IMR-90 (cell line): Measurements from ENCODE around the gene GMEB2. TPM values are rescaled to one million over a fixed set of nuclear protein-coding genes. Genes with fewer than 3 reads are reported as not detected.

ENCODE experiments used
- ATAC-seq: fragments of 200-7000 bp; cut with Tn5 transposase; 2 replicates; pipeline ENCODE4 v1.9.1; 2020; ENCODE audit warnings: low read depth, mild to moderate bottlenecking, moderate library complexity
- BruUV-seq: library from RNA; stranded (reverse); fragments of 400-500 nt; replicated peaks from 2 replicates; lab custom pipeline; 2021; lab: Mats Ljungman, UMichigan
- CTCF ChIA-PET: fragments of 300-600 bp; formaldehyde crosslinking; extraction: SDS; loops from one replicate; lab custom pipeline; 2021; ENCODE audit warnings: antibody characterized with exemption; lab: Yijun Ruan, JAX
- POLR2A ChIA-PET: fragments of 300-600 bp; sonication (Branson Sonifier 250); formaldehyde crosslinking; loops from one replicate; lab custom pipeline; 2022; ENCODE audit warnings: antibody characterized with exemption; ENCODE audit not compliant: unreplicated experiment; lab: Charles Lee
- DNase-seq: peaks from one replicate; pipeline ENCODE4 v3.0.0; 2013
- H2AFZ ChIP-seq: replicated peaks from 2 replicates; pipeline ENCODE3; 2013; ENCODE audit warnings: low read length, mild to moderate bottlenecking; ENCODE audit not compliant: poor library complexity
- H2AK5ac ChIP-seq: 2 replicates; pipeline ENCODE4 v1.6.1; 2013; ENCODE audit warnings: low read depth, low read length, inconsistent platforms
- H2AK9ac ChIP-seq: replicated peaks from 2 replicates; pipeline ENCODE3; 2013; ENCODE audit warnings: mild to moderate bottlenecking, low read depth, low read length, moderate library complexity; ENCODE audit not compliant: poor library complexity
- H2BK120ac ChIP-seq: 2 replicates; pipeline ENCODE4 v1.6.1; 2013; ENCODE audit warnings: low read depth, low read length, inconsistent platforms
- H2BK15ac ChIP-seq: 3 replicates; pipeline ENCODE4 v1.6.1; 2013; ENCODE audit warnings: low read depth, low read length, inconsistent platforms
- H2BK20ac ChIP-seq: 2 replicates; pipeline ENCODE4 v1.6.1; 2013; ENCODE audit warnings: low read depth, mild to moderate bottlenecking, inconsistent platforms, low read length, moderate library complexity
- H2BK5ac ChIP-seq: 2 replicates; pipeline ENCODE4 v1.6.1; 2013; ENCODE audit warnings: mild to moderate bottlenecking, low read depth, low read length, inconsistent platforms; ENCODE audit not compliant: poor library complexity, severe bottlenecking
- H3K14ac ChIP-seq: replicated peaks from 2 replicates; pipeline ENCODE4 v1.6.1; 2013; ENCODE audit warnings: low read depth, low read length, inconsistent platforms
- H3K18ac ChIP-seq: 2 replicates; pipeline ENCODE4 v1.6.1; 2013; ENCODE audit warnings: low read depth, low read length, control low read depth
- H3K23ac ChIP-seq: 2 replicates; pipeline ENCODE4 v1.6.1; 2013; ENCODE audit warnings: low read depth, low read length, inconsistent platforms
- H3K27ac ChIP-seq: 2 replicates; pipeline ENCODE4 v1.5.1; 2013; ENCODE audit warnings: mild to moderate bottlenecking, control low read depth, low read length; ENCODE audit not compliant: insufficient read depth
- H3K27me3 ChIP-seq: 2 replicates; pipeline ENCODE4 v1.6.1; 2013; ENCODE audit warnings: low read length; ENCODE audit not compliant: control insufficient read depth, insufficient read depth
- H3K36me3 ChIP-seq: 2 replicates; pipeline ENCODE4 v1.6.1; 2013; ENCODE audit warnings: low read length, mixed read lengths; ENCODE audit not compliant: control insufficient read depth, insufficient read depth
- H3K4ac ChIP-seq: 2 replicates; pipeline ENCODE4 v1.6.1; 2013; ENCODE audit warnings: low read depth, low read length, inconsistent platforms
- H3K4me1 ChIP-seq: 2 replicates; pipeline ENCODE4 v1.6.1; 2013; ENCODE audit warnings: low read length, mixed read lengths; ENCODE audit not compliant: control insufficient read depth, insufficient read depth
- H3K4me2 ChIP-seq: 2 replicates; pipeline ENCODE4 v1.6.1; 2013; ENCODE audit warnings: low read depth, mild to moderate bottlenecking, control low read depth, low read length, moderate library complexity
- H3K4me3 ChIP-seq: 2 replicates; pipeline ENCODE4 v1.5.1; 2013; ENCODE audit warnings: low read depth, mild to moderate bottlenecking, control low read depth, low read length, moderate library complexity; ENCODE audit not compliant: insufficient read depth
- H3K56ac ChIP-seq: 2 replicates; pipeline ENCODE4 v1.6.1; 2013; ENCODE audit warnings: low read length, inconsistent platforms; ENCODE audit not compliant: insufficient read depth; ENCODE audit errors: extremely low read depth
- H3K79me1 ChIP-seq, 2 experiments: 2 replicates each; pipeline ENCODE4 v1.6.1; 2013; ENCODE audit warnings: low read length in 2 of 2, inconsistent platforms in 1 of 2, low read depth in 1 of 2
- H3K9ac ChIP-seq: 2 replicates; pipeline ENCODE4 v1.6.1; 2013; ENCODE audit warnings: low read depth, low read length, control low read depth
- H3K9me1 ChIP-seq: 2 replicates; pipeline ENCODE4 v1.6.1; 2013; ENCODE audit warnings: low read length, inconsistent platforms; ENCODE audit not compliant: insufficient read depth
- H3K9me3 ChIP-seq: 2 replicates; pipeline ENCODE4 v1.6.1; 2013; ENCODE audit warnings: low read length; ENCODE audit not compliant: control insufficient read depth, insufficient read depth
- H4K20me1 ChIP-seq: 2 replicates; pipeline ENCODE4 v1.6.1; 2013; ENCODE audit warnings: low read length, inconsistent platforms; ENCODE audit not compliant: insufficient read depth
- H4K5ac ChIP-seq: 2 replicates; pipeline ENCODE4 v1.6.1; 2013; ENCODE audit warnings: mild to moderate bottlenecking, low read depth, low read length, control low read depth
- H4K8ac ChIP-seq, 2 experiments: 2 replicates each; pipeline ENCODE4 v1.6.1; 2013; ENCODE audit warnings: low read depth in 2 of 2, low read length in 2 of 2, control low read depth in 1 of 2, inconsistent platforms in 1 of 2
- H4K91ac ChIP-seq: 2 replicates; pipeline ENCODE4 v1.6.1; 2013; ENCODE audit warnings: low read depth, low read length, inconsistent platforms; ENCODE audit not compliant: insufficient read depth
- BHLHE40 ChIP-seq: fragments of 150-350 bp; IDR thresholded peaks from 2 replicates; pipeline ENCODE4 v1.6.1; 2016; ENCODE audit warnings: mild to moderate bottlenecking, low read depth, low read length
- CEBPB ChIP-seq: IDR thresholded peaks from 2 replicates; pipeline ENCODE4 v1.6.1; 2012; ENCODE audit warnings: low read depth, low read length, improper control_type of control experiment
- CHD1 ChIP-seq: IDR thresholded peaks from 2 replicates; pipeline ENCODE4 v1.6.1; 2012; ENCODE audit warnings: low read depth, low read length, improper control_type of control experiment
- ELK1 ChIP-seq: fragments of 150-350 bp; IDR thresholded peaks from 2 replicates; pipeline ENCODE4 v1.6.1; 2016; ENCODE audit warnings: low read depth, mild to moderate bottlenecking, low read length, moderate library complexity, borderline replicate concordance
- FOS ChIP-seq: fragments of 150-350 bp; IDR thresholded peaks from 2 replicates; pipeline ENCODE4 v1.6.1; 2016; ENCODE audit warnings: low read depth, low read length
- MAZ ChIP-seq: IDR thresholded peaks from 2 replicates; pipeline ENCODE4 v1.6.1; 2012; ENCODE audit warnings: low read depth, mild to moderate bottlenecking, low read length, improper control_type of control experiment, moderate library complexity, borderline replicate concordance
- MXI1 ChIP-seq: IDR thresholded peaks from 2 replicates; pipeline ENCODE4 v1.6.1; 2012; ENCODE audit warnings: low read depth, mild to moderate bottlenecking, low read length, moderate library complexity, borderline replicate concordance
- NFE2L2 ChIP-seq: fragments of 150-350 bp; IDR thresholded peaks from 2 replicates; pipeline ENCODE4 v1.6.1; 2016; ENCODE audit warnings: low read depth, mild to moderate bottlenecking, low read length
- RAD21 ChIP-seq: IDR thresholded peaks from 2 replicates; pipeline ENCODE4 v1.6.1; 2012; ENCODE audit warnings: low read length, improper control_type of control experiment
- RFX5 ChIP-seq: IDR thresholded peaks from 2 replicates; pipeline ENCODE4 v1.8.0; 2012; ENCODE audit warnings: low read depth, mild to moderate bottlenecking, low read length, moderate library complexity
- SMC3 ChIP-seq: fragments of 150-350 bp; IDR thresholded peaks from 2 replicates; pipeline ENCODE4 v1.6.1; 2016; ENCODE audit warnings: low read depth, mild to moderate bottlenecking, antibody characterized with exemption, low read length, moderate library complexity
- WGBS, 2 experiments: methylation state at CpG; one replicate each; pipeline versions ENCODE4 v1.1.5 to v1.1.7; 2013; ENCODE audit warnings: missing lambda C conversion rate in 2 of 2; ENCODE audit not compliant: insufficient read length in 1 of 2; ENCODE audit errors: extremely low coverage in 2 of 2; 5-methylcytosine and 5-hydroxymethylcytosine counted together
- dilution Hi-C: fragments of 300-500 bp; cut with HindIII; formaldehyde crosslinking; loops from one replicate; pipeline ENCODE4 v1.14.3; 2018; ENCODE audit warnings: low sequenced_read_pairs; ENCODE audit not compliant: unreplicated experiment
- in situ Hi-C: fragments of 300-500 bp; cut with MboI; formaldehyde crosslinking; loops from 3 replicates; pipeline ENCODE4 v1.14.3; 2019; ENCODE audit warnings: low sequenced_read_pairs, inconsistent platforms, mixed read lengths
- intact Hi-C: fragments of 100-400 bp; cut with micrococcal nuclease; formaldehyde crosslinking; loops from 2 replicates; pipeline ENCODE4 v1.10.0; 2022
- polyA plus RNA-seq, 3 experiments: library from polyadenylated mRNA; depleted of rRNA; stranded (reverse); fragments of >200 nt; gene quantifications; 2 replicates each; pipeline ENCODE4 v1.2.3, GENCODE V29; 2012; ENCODE audit warnings: low replicate concordance in 1 of 3
- total RNA-seq: library from RNA; depleted of rRNA; stranded (reverse); fragments of >200 nt; gene quantifications from 2 replicates; pipeline ENCODE4 v1.2.3, GENCODE V29; 2012
- TF ChIP-seq, protein P1 (sequence below): conservative IDR thresholded peaks from 2 replicates; pipeline ENCODE4 v1.5.1; 2012; ENCODE audit warnings: mild to moderate bottlenecking, low read depth, low read length, improper control_type of control experiment

GMEB2 gene
- total and polyA plus RNA-seq, 2 of the 4 experiments (the other 2 are of a cell fraction): 5.0 to 10.0 TPM

DNA sequence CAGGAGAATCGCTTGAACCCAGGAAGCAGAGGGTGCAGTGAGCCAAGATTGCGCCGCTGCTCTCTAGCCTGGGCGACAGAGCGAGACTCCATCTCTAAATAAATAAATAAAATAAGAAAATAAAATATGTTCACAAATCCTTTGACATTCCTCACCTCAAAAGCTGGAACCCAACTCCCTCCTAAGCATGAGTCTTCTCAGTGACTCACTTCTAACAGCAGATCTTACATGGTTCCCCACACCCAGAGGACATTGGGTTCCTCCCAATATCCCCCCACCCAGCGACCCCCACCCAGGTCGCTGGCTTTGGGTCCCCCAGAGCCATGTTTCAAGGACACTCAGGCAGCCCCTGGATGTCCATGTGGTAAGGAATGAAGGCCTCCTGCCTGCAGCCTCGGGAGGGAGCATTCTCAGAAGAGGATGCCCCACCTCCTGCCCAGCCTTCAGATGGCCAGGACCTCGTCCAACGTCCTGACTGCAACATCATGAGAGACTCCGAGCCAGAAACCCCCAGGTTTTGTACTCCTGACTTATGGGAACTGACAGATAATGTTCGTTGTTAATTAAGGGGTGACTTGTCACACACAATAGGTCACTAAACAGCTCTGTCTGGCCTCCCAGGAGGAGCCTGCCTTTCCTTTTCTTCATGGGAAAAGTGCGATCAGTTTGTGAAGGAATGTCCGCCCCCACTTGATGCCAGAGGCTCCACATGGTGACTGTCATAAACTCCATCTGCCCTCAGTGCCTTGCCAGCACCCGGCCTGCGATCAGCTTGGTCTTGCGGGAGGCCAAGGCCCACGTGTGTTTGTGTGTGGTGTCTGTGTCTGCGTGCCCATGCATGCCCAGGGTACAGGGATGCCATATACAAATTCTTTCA, 10.1 kb upstream of the GMEB2 start:
- ChIA-PET CTCF (no interaction called here), POLR2A (no interaction called here)
- no peak overlapping the region for H2BK5ac ChIP-seq
- H4K20me1 ChIP-seq: no peaks in the 10 kb centered on the region
- intact Hi-C loops: no loop called here
- H3K9ac ChIP-seq: no peak overlapping the region
- no TSS peak for BruUV-seq
- no peak overlapping the region for H2BK20ac ChIP-seq
- ATAC-seq (no peak), DNase-seq (peak; percentile 26)
- H3K27me3 ChIP-seq: no peaks in the 10 kb centered on the region
- dilution Hi-C loops: no loop called here
- H2AK5ac ChIP-seq: no peak overlapping the region
- H3K4me1 ChIP-seq: peaks cover 2% of the 10 kb centered on the region; the same call in 1 of the 2 replicates
- in situ Hi-C loops: no loop called here
- H2AFZ ChIP-seq: peak overlapping the region; percentile 84
- H2AK9ac ChIP-seq: no peak overlapping the region
- no peak overlapping the region for H3K27ac ChIP-seq
- no peak overlapping the region for H2BK15ac ChIP-seq
- H3K4me2 ChIP-seq: no peak overlapping the region
- peak overlapping the region; percentile 17; the same call in 1 of the 2 replicates for H3K14ac ChIP-seq
- H3K4me3 ChIP-seq: no peak overlapping the region
- H3K18ac ChIP-seq: no peak overlapping the region
- no peaks in the 10 kb centered on the region for H3K9me1 ChIP-seq
- WGBS, 2 experiments: 100% methylated on average over 3 of the region's 19 CpGs; no CpG with 5 or more reads in 1 of the 2 experiments
- TF ChIP-seq NFE2L2 (no peak), MXI1 (no peak), FOS (no peak), RFX5 (no peak), BHLHE40 (no peak), MAZ (no peak), ELK1 (no peak), RAD21 (no peak), CHD1 (no peak), CEBPB (no peak), SMC3 (no peak)
- TF ChIP-seq, protein P1, sequence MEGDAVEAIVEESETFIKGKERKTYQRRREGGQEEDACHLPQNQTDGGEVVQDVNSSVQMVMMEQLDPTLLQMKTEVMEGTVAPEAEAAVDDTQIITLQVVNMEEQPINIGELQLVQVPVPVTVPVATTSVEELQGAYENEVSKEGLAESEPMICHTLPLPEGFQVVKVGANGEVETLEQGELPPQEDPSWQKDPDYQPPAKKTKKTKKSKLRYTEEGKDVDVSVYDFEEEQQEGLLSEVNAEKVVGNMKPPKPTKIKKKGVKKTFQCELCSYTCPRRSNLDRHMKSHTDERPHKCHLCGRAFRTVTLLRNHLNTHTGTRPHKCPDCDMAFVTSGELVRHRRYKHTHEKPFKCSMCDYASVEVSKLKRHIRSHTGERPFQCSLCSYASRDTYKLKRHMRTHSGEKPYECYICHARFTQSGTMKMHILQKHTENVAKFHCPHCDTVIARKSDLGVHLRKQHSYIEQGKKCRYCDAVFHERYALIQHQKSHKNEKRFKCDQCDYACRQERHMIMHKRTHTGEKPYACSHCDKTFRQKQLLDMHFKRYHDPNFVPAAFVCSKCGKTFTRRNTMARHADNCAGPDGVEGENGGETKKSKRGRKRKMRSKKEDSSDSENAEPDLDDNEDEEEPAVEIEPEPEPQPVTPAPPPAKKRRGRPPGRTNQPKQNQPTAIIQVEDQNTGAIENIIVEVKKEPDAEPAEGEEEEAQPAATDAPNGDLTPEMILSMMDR: no peak
- no peak overlapping the region for H2BK120ac ChIP-seq
- no peak overlapping the region for H4K91ac ChIP-seq
- H4K8ac ChIP-seq: 0 out of 4 replicates have a peak overlapping the region, but pooled peaks of 1 of the 2 experiments have one; percentile 10
- no peaks in the 10 kb centered on the region for H3K9me3 ChIP-seq
- no peaks in the 10 kb centered on the region for H3K79me1 ChIP-seq
- no peak overlapping the region for H3K23ac ChIP-seq
- H3K4ac ChIP-seq: peak overlapping the region; percentile 8; the same call in 1 of the 2 replicates
- H3K56ac ChIP-seq: no peak overlapping the region
- no peak overlapping the region; the same call in 1 of the 2 replicates for H4K5ac ChIP-seq
- H3K36me3 ChIP-seq: no peaks in the 10 kb centered on the region
